GM21786 (cell line): Measurements from ENCODE around the gene C7orf57.
A peak's percentile ranks its signal among the peaks of the same experiment; 100 is the strongest.

Source experiments
- ATAC-seq: cut with Tn5 transposase; IDR thresholded peaks from one replicate; pipeline ENCODE4 v1.9.1; 2021; ENCODE audit not compliant: unreplicated experiment

C7orf57 gene

DNA sequence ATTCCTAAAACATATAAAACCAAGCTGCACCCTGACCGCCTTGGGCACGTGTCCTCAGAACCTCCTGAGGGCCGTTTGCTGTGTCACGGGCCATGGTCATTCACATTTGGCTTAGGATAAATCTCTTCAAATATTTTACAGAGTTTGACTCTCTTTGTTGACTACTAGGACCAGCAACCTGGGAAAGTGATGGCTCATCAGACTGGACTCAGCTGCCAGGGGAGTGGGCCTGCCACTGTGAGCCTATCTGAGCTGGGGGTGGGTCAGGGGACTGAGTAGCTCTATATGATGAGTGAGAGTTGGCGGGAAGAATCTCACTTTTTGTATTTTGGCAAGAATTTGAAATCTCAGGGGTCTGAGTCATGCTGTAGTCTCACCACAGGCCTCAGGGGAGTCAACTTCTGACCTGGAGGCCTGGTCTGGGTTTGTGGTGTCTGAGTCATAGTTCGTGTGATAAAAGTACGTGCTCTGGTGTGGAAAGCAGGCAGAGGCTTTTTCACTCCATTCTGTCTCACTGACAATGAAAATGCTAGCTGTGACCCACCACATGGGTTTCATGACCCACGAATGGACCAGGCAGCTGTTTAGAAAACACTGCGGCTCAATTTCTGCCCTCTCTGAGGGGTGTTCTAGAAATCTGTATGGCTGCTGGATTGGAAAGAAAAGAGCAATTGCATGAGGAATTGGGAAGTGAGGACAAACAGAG, 49.5 kb downstream of the C7orf57 start:
- ATAC-seq, result peak; percentile 55

DNA sequence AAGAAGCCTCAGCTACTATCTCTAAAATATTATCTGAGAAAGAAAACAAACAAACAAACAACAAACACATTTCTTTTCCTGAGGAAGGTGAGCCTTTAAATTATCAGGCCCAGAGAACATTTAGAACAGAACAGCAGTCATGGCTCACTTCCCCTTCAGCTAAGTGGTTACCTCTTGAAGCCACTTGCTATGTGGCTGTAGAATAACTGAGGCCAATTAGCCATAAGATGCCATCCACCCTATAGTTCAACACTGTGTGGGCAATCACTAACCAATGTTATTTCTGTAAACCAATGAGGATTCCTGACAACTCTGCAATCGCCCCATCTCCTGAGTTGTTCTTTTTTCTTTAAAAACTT, 50.1 kb downstream of the C7orf57 start:
- peak; percentile 13 for ATAC-seq

DNA sequence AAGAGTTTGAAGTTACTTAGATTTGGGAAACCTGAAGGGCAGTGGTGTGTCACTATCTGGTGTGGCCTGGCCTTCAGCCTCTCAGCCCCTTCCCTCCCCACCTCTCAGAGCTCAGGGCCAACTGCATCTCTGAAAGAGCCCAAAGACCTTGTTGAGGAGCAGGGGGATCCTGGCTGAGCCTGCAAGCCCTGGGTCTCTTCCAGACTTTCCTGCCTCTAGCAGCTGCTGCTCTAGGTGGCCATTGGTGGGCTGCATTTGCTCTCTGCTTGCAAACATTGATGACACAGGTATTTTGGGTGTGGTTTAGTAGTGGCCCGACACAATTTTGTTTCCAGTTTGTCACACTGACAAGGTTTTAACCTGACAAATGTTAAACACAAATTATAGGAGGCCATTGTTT, 50.6 kb downstream of the C7orf57 start:
- ATAC-seq, result no peak

DNA sequence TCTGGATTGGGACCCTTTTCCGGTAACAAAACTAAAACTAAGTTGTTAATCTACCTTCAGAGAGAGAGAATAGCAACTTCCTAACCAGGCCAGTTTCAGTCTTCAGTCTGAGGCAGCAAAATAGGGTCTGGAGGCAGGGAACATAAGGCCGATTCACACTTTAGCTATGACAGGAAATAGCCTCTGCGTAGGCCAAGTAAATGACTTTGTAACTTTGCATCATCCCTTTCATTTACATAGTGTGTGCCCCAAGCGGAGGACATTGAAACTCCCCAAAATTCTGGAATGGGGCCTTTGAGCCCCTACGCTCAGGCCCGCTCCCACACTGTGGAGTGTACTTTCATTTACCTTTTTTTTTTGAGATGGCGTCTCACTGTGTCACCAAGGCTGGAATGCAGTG, 52.0 kb downstream of the C7orf57 start:
- peak; percentile 20 for ATAC-seq

DNA sequence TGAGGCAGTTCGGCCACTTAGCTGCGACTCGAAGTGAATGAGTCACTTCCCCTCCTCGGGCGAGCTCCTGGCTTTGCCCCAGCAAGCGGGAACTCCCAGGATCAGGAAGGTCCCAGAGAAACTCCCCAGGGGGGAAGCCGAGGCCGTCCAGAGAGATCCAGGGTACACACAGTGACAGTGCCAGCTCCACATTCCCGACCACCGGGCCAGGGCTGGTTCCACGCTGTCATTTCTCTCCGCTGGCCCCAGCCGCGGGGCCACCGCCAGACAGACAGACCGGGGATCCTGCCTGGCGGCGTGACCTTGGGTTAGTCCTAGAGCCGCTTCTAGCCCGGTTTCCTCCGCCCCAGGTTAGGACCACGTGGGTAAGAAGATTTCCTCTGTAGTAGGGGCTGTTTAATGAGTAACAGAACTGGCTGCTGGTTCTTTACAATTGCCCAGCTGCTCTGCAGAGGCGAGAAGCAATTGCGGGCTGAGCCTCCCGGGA, 53.3 kb downstream of the C7orf57 start:
- ATAC-seq, result peak; percentile 56

DNA sequence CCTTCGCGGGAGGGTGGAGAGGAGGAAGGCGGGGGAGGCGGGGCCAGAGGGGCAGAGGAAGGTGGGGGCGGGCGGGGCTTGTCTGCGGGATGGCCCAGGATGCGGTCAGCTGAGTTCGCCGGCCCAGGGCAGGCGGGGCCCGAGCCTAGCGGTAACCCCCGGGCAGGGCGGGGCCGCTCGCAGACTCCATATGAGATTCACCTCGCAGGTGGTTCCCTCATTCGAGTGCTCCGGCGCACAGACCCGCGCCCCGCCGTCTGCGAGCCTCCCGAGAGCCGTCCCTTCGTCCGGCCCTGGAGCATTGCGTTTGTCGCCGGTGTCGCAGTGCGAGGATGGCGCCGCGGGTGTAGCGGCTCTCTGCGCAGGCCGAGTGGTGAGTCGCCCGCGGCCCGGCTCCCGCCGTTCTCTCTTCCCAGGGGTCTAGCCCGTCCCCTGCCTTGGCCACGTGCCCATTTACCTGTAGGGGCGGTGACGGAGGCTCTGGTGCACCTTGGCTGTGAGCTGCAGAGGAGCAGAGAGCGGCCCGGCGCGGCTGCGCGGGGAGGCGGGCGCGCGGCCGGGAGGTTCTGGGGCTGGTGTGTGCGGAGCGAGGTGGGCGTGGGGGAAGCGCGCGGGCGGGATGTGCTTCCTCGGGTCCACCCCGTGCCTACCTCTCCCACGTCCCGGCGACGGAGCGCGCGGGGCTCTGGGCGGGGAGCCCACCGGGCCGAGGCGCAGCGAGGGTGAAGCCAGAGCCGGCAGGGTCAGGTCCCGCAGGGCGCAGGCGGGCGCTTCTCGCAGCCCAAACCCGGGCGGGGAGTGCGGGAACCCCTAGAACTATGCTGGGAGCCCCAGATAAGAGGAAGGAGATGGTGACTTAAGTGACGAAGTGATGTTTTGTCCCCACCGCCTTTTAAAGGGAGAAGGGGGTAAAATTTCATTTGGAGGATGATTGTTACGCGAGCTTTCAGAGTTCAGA, 54.0 kb downstream of the C7orf57 start, which contains the start of gene UPP1:
UPP1 (plus strand) TSS at position 220 of the 958 bp plus-strand sequence. CDS start 5,519 bp downstream, outside the sequence.
- peak; percentile 41 for ATAC-seq

DNA sequence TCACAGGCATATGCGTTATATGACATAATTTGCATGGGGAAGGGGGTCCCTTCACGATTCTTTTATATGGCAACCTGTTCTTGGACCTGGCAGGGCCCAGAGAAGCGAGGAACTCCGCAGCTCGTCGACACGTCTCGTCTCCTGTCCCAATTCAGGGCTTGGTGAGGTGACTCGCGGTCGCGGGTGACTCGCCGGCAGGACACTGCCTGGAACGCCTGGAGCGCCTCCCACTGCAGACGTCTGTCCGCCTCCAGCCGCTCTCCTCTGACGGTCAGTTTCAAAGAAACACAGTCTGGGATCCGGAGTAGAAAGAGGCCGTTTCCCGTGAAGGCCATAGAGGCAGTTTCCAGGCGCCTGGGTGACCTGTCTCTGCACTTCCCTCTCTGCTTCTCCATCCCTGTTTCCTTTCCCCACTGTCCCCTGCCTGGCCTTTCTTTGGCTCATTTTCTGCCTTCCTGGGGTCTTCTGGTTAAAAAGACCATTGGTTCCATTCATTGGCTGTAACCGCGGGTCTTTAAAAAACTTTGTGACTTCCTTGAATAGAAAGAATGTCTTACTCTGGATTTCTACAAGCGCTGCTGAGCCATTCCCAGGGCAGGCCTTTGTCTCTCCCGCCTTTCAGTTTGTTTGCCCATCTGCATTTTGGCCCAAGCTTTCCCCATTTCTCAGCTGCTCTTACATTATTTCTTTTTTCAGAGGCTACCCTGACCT, 54.9 kb downstream of the C7orf57 start:
- no peak for ATAC-seq

DNA sequence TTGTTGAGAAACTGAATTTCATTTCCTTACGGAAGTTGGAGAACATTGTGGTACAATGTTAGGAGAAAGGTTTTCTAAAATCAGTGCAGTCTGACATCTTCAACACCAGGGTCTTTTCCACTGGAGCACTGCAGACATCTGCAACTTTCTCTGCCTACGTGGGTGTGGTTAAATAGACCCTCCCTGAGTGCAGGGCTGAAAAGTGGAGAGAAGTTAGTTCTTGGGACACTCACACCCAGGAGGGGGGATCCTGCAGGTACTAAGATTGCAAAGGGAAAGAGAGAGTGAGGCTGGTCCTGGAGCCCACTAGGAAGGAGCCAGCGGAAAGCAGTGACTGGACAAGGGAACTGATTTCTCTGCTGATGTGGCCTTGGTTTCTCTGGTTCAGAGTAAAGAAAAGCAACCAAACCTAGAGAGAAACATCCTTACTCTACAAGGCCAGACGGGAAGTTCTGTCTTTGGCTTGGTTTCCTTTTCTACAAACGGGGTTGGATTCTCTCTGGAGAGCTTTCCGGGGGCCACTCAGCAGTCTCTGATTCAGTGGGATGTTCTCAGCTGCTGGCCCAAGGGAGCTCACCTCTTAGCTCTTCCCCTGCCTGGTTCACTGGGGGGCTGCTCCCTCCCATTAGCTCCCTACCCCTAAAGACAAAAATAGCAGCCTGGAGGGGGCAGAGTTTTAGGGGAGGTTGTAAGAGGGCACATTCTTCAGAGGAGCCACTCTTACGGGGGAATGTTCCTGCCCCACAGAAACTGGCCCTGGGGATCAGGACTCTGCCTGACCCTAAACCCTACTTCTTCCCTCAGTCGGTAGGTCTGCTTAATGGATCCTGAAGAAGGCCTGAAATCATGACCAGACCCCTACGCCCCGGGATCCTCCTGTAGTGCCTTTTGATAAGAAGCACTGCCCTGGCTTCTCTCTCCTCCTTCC, 56.4 kb downstream of the C7orf57 start:
- ATAC-seq, result no peak

DNA sequence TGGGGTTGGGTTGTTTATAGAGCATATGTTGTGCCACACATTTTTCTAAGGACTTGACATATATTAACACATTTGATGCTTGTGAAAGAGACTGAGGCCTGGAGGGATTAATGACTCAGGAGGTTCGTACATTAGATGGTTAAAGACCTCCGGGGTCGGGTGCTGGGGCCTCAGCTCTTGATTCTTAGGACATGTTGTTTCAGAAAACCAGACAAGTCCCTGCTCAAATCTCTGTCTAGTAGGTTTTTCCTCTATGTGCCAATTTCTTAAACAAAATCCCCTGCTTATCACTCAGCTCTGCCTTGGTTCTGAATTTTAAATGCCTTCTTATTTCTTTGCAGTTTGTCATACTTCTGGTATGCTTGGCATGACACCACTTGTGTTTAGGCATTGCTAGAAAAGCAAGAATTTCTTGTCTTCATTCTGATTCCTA, 59.5 kb downstream of the C7orf57 start:
- no peak for ATAC-seq

DNA sequence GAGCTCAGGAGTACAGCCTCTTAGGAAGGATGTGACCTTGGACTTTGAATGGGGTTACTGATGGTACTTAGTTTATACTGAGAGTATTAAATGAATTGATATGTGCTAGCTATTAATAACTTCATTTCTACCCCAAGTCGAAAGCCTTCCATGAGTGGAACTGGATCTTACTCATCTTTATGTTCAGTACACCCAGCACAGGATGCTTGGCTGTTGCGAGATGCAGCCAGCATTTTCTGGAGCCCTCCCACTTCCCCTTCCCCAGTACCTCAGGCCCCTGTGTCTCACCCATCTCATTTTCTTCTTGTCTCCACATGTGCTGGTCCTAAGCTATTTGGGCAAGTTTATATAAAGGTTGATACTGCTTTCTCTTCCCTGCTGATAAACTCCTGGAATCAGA, 60.9 kb downstream of the C7orf57 start:
- no peak for ATAC-seq

DNA sequence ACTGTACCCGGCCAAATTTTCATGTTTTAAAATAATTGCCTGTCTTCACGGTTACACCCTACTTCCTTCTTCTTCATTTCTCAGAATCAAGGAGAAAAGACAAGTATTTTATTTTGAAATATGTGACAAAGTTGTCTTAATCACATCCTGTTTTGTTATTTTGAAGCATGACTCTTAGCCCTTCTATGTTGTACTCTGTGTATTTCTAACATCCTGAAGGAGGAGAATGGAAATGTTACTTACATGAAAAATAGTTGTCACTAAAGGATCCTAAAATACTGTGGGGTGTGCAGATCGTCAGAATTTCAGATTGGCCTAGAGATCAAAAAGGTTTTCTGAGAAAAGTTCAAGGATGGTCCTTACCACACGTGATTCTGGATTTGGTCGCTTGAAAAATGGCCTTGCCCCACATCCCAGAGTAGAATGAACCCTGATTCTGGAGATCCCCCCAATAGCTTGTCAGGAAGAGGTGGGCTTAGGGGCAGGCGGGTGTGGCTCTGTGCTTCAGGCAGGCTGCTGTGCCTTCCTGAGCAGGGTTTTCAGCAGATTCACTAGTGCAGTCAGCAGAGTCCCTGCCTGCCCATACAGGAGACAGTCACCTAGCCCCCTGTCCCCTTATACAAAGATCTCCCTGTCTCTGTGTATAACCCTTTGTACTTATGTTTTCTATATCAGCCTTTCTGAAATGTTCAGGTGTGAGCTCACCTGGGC, 62.3 kb downstream of the C7orf57 start:
- no peak for ATAC-seq

DNA sequence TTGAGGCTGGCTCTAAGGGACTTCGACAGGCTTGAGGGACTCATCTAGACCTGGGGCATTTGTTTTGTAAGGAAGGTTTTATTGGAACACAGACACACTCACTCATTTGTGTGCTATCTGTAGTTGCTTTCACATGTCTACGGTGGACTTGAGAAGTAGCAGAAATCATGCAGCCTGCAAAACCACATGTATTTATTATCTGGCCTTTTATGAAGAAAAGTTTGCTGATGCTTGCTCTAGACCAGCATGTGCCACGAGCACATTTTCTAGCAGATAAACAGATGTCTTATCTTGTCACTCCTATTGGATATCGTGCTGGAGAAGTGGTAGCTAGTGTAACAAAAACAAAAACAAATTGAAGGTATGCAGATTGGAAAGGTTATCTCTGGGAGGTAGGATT, 63.5 kb downstream of the C7orf57 start:
- no peak for ATAC-seq

DNA sequence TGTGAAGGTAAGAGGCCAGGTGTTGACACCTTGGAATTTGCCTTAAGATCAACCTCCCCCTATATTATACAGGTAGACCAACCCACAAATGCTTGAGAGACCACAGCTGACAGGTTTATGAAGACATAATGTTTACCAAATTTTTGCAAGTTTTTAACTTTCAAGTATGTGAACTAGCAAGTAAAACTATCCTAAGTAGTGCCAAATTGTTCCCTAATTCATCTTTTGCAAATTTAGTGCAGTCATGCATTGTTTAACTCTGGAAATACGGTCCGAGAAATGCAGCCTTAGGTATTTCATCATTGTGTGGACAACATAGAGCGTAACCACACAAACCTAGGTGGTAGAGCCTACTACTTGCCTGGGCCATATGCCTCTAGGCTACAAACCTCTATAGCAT, 64.4 kb downstream of the C7orf57 start:
- no peak for ATAC-seq

DNA sequence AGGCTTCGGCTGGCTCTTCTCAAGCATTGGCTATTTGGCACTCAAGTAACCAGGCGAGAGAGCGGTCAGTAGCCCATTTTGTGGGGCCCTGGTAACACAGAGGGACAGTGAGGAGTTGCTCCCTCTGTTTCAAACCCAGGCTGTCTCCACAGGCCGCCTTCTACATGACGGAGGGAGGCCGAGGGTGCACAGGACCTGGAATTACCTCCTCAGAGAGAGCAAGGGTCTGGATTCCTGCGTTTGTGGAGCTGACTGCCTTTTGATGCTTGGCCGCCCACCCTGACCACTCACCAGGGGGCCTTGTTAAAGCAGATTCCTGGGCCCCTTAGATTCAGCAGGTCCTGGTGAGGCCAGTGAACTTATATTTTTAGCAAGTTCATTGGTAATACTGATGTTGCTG, 66.0 kb downstream of the C7orf57 start:
- ATAC-seq, result no peak

DNA sequence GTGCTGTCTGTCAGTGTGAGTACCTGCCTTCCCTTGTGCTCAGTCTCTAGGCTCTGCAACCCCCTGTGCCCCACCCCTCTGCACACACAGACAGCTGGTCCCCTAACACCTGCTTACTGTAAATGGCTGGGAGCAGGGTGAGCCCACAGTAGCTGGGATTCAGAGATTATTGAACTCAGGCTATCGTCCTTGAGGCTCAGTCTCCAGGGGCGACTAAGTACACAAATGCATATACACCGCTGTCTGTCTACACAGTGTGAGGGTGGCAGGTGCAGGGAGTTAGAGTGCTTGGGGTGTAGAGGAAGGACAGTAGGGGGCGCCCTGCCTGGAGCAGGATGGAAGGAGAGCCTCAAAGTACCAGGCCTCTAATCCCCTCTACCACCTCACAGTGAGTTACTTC, 66.6 kb downstream of the C7orf57 start:
- no peak for ATAC-seq

DNA sequence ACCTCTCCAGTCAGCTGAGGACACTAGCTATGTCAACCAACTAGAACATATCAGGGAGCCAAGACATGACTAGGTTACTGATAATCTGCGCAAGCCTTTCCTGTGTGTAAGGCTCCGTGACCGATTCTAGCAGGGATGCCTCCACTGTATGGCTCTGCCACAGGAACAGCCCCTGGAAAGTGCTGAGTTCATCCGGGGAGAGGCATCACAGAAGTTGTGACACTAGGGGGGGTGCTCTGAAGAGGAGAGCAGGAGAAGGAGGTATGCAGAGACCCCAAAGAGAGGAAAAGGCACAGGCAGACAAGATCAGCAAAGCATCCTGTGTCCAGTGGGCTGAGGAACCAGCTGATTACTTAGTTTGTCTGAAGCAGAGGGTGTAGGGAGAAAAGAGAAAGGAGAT, 67.2 kb downstream of the C7orf57 start:
- ATAC-seq, result no peak

DNA sequence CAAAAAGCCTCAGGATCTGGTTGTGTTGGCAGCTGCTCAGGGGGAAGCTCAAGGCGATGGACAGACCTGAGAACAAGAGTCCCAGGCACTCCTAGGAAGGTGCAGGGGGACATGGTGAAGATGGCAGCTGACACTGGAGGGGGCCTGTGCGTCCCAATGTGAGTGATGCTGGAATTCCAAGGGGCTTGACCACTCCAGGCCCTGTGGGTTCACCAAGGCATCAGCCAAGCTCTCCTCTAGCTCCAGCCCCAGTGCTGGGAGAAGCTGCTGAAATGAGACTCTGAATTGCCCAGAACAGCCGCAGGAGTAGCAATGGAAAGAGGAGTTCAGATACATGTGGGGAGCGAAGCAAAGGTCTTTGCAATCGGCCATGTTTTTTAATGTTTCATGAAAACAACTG, 69.7 kb downstream of the C7orf57 start:
- ATAC-seq, result no peak

DNA sequence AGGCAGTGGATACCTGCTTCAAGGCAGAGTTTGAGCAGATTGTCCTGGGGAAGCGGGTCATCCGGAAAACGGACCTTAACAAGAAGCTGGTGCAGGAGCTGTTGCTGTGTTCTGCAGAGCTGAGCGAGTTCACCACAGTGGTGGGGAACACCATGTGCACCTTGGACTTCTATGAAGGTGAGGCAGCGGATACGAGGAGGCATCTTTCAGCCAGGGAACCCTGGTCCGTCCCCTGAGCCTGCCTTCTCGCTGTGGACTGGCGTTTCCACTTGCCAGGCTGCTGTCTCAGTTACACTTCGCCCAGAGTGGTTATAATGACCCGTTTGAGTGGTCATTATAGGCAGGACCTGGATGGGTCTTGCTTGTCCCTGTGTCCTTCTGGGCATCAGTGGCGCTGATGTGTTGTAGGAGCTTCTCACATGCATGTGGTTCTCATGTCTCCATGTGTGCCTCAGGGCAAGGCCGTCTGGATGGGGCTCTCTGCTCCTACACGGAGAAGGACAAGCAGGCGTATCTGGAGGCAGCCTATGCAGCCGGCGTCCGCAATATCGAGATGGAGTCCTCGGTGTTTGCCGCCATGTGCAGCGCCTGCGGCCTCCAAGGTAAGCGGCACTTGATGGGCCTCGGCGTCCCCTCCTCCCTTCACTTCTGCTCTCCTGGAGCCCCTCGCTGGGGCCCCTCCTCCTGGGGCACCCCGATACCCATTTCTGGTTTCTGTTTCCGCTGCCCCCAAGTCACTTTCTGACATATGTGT, 71.7 kb downstream of the C7orf57 start:
- ATAC-seq, result no peak

DNA sequence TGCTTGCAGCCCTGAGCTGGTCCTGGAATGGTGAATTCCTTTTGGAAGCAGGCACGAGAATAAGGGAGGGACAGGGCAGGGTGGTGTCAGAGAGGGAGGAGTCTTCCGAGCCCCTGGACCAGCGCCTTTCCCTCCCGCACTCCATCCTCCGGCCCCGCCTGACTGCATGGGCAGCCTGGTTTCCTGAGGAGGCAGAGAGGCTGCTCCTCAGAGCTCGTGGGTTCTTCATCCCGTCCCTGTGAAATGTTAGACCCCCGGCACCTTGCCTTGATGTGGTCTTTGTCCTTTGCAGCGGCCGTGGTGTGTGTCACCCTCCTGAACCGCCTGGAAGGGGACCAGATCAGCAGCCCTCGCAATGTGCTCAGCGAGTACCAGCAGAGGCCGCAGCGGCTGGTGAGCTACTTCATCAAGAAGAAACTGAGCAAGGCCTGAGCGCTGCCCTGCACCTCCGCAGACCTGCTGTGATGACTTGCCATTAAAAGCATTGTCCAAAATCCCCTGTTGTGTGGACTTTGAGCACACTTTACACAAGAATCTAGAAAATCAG, 72.7 kb downstream of the C7orf57 start:
- no peak for ATAC-seq
